Measurements from ENCODE around the gene INPP5B.
A peak's percentile ranks its signal among the peaks of the same experiment; 100 is the strongest.

The INPP5B gene

GRCh38 chr1:37948166-37948565 is 1.3 kb upstream of the INPP5B start:
- TF ChIP-seq CTCF (IDR thresholded peaks at IDR 0.05; ENCODE audit: insufficient read depth, low read depth, low read length, missing control alignments) = no peak
- peak; percentile 25 for DNase-seq (ENCODE audit: low read depth)
- H3K4me3 ChIP-seq (ENCODE audit: low read depth, low read length) = no peak overlapping the region; the same call in 1 of the 2 replicates

- peak overlapping the region; percentile 86 for H3K4me3 ChIP-seq (ENCODE audit: low read depth, low read length)
- no peak for TF ChIP-seq CTCF (IDR thresholded peaks at IDR 0.05; ENCODE audit: insufficient read depth, low read depth, low read length, missing control alignments)
- DNase-seq (ENCODE audit: low read depth) = peak; percentile 83
These were observed 511 bp upstream of the INPP5B start for GRCh38 chr1:37947364-37947763.

GRCh38 chr1:37945743-37946702 is 830 bp downstream of the INPP5B start:
- H3K4me3 ChIP-seq (ENCODE audit: low read depth, low read length) = peak overlapping the region; percentile 86
- no peak for TF ChIP-seq CTCF (IDR thresholded peaks at IDR 0.05; ENCODE audit: insufficient read depth, low read depth, low read length, missing control alignments)
- DNase-seq (ENCODE audit: low read depth) = no peak

- DNase-seq (ENCODE audit: low read depth) = no peak
- TF ChIP-seq CTCF (IDR thresholded peaks at IDR 0.05; ENCODE audit: insufficient read depth, low read depth, low read length, missing control alignments) = no peak
These were observed 1.6 kb downstream of the INPP5B start for GRCh38 chr1:37945251-37945650.

GRCh38 chr1:37944816-37945215 is 2.0 kb downstream of the INPP5B start:
- DNase-seq (ENCODE audit: low read depth) = no peak
- TF ChIP-seq CTCF (IDR thresholded peaks at IDR 0.05; ENCODE audit: insufficient read depth, low read depth, low read length, missing control alignments) = no peak

More at GRCh38 chr1:37945251-37945650, 1.6 kb downstream of the INPP5B start:
- H3K4me3 ChIP-seq (ENCODE audit: low read depth, low read length) = no peak overlapping the region

GRCh38 chr1:37944086-37944763 is 2.6 kb downstream of the INPP5B start:
- DNase-seq (ENCODE audit: low read depth) = no peak
- no peak for TF ChIP-seq CTCF (IDR thresholded peaks at IDR 0.05; ENCODE audit: insufficient read depth, low read depth, low read length, missing control alignments)
- H3K4me3 ChIP-seq (ENCODE audit: low read depth, low read length) = no peak overlapping the region

More at GRCh38 chr1:37944816-37945215, 2.0 kb downstream of the INPP5B start:
- H3K4me3 ChIP-seq (ENCODE audit: low read depth, low read length) = no peak overlapping the region

Data from GM12865 (cell line).